Left forelimb (tissue), 1 donor: ENCODE measurements around the gene NDUFS8.

Source experiments
- DNase-seq: peaks from one replicate; pipeline ENCODE4 v3.0.0-alpha.2; 2018; ENCODE audit warnings: low spot score

The NDUFS8 gene

DNA sequence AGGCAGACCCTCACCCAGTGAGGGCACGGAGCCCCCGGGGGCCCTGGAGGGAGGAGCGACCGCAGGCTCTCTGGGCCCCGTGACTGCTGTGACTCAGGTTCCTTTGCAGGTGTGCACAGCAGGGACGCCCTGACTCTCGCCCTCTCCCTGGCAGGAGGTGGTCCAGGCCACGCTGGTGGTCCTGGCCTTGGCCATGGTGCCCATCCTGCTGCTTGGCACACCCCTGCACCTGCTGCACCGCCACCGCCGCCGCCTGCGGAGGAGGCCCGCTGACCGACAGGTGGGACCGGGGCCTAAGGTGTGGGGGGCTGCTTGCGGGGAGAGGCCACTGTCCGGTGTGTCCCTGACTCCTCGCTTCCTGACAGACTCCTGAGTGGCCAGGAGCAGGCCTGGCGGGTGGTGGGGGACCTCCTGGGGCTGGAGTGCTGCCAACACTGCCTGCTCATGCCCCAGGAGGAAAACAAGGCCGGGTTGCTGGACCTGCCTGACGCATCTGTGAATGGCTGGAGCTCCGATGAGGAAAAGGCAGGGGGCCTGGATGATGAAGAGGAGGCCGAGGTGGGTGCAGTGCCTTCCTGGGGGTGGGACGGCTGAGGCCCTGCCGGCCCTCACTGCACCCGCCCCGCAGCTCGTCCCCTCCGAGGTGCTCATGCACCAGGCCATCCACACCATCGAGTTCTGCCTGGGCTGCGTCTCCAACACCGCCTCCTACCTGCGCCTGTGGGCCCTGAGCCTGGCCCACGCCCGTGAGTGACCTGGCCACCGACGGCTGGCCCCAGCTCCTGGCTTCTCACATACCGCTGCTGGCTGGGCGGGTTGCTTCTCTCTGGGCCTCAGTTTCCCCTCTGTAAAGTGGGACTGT, 19.3 kb downstream of the NDUFS8 start:
- DNase-seq: no peak

- DNase-seq: no peak
These were observed 19.9 kb downstream of the NDUFS8 start for GRCh38 chr11:68050371-68050841.

- no peak for DNase-seq
These were observed 21.0 kb downstream of the NDUFS8 start for GRCh38 chr11:68051191-68052136.

- DNase-seq: no peak
These were observed 21.8 kb downstream of the NDUFS8 start for GRCh38 chr11:68052137-68052873.

- no peak for DNase-seq
These were observed 22.6 kb downstream of the NDUFS8 start for GRCh38 chr11:68053117-68053516.

GRCh38 chr11:68053981-68054812, 23.7 kb downstream of the NDUFS8 start:
- no peak for DNase-seq

GRCh38 chr11:68056317-68057285, 26.1 kb downstream of the NDUFS8 start:
- no peak for DNase-seq

GRCh38 chr11:68057807-68058206, 27.3 kb downstream of the NDUFS8 start:
- DNase-seq: no peak

- no peak for DNase-seq
These were observed 31.0 kb downstream of the NDUFS8 start for GRCh38 chr11:68061508-68061907.

GRCh38 chr11:68064926-68065325, 34.4 kb downstream of the NDUFS8 start:
- no peak for DNase-seq

DNA sequence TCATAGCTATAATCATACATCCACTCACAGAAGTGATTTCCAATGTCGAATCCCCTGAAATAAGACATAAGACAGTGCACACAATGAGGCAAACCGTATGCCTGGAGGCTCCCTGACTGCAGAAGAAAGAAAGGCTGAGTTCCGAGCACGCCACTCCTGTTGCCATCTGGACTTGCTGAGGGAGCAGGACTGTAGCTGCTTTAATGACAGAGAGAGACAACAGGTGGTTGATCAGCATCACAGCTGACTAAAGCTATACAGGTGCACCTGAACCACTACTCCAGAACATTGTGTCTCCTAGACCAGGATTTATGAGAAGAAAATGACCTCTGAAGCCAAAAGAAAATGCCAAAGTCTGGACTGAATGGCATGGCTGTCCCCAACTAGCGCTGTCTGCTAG, 35.4 kb downstream of the NDUFS8 start:
- no peak for DNase-seq

- peak; percentile 28 for DNase-seq
These were observed 36.3 kb downstream of the NDUFS8 start for GRCh38 chr11:68066742-68067141.

GRCh38 chr11:68067991-68068390, 37.5 kb downstream of the NDUFS8 start:
- DNase-seq: peak; percentile 3

GRCh38 chr11:68071281-68072048, 41.0 kb downstream of the NDUFS8 start:
- DNase-seq: peak; percentile 42

DNA sequence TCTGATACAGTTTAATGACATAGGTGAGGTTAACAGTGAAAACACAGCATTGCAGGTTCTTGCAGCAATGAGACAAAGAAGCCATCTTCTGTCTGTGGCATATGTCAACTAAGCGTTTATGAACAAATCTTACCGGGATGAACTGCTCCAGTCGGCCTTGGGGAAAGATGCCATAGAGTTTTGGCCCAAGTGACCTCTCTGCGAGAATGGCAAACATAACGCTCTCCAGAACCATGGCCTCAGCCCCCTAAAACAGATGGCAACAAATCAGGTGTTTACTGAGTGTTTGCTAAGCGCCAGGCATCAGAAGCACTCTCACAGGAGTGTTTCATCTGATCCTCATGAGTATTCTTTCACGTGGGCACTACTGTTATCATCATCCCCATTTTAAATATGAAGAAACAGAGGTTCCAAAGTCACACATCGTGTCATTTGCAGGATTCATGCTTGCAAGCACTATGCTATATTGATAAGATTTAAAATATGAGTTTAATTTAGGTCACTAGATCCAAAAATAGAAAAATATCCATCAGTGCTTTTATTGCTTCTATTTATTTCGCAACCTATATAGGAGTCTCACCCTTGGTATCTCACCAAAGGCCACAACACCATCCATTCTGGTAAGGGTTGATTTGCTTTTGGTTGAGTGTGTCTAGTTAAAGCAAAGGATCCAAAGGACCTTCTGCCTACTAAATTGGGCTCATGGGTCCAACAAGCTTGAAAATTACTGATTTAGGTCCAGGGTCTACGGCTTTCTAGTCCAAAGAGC, 44.3 kb downstream of the NDUFS8 start:
- DNase-seq: peak; percentile 28

GRCh38 chr11:68076371-68077042, 46.0 kb downstream of the NDUFS8 start:
- DNase-seq: peak; percentile 17
